K562 (cell line): ENCODE results near the gene EVA1B. TPM values are rescaled to one million over a fixed set of nuclear protein-coding genes. Genes with fewer than 3 reads are reported as not detected.

Experiments used
- ATAC-seq: fragments of 200-7000 bp; cut with Tn5 transposase; 3 replicates; pipeline ENCODE4 v1.9.1; 2020; ENCODE audit warnings: moderate library complexity
- BruUV-seq: library from RNA; stranded (reverse); fragments of 400-500 nt; replicated peaks from 2 replicates; lab custom pipeline; 2021; lab: Mats Ljungman, UMichigan
- CTCF ChIA-PET: fragments of 300-600 bp; formaldehyde crosslinking; extraction: SDS; loops from one replicate; lab custom pipeline; 2021; ENCODE audit warnings: low intra/inter-chr PET ratio; lab: Yijun Ruan, JAX
- POLR2A ChIA-PET: fragments of 300-600, 350-650 bp; sonication (Branson Sonifier 250); formaldehyde crosslinking; extraction: SDS; loops from one replicate; lab custom pipeline; 2021; ENCODE audit warnings: antibody characterized with exemption, inconsistent platforms; lab: Yijun Ruan, JAX
- DNase-seq, 4 experiments: peaks; one replicate each; pipeline versions ENCODE4 v3.0.0 to v3.0.0-alpha.2; 2011 to 2018; ENCODE audit warnings: low spot score in 3 of 4, mixed read lengths in 3 of 4; ENCODE audit errors: extremely low read depth in 1 of 4
- FAIRE-seq: peaks from 2 replicates; lab custom pipeline; 2011; peaks lifted over from hg19 to GRCh38; lab: Jason Lieb, UNC
- H2AFZ ChIP-seq: 2 replicates; pipeline ENCODE4 v1.6.0; 2011; ENCODE audit warnings: low read depth, low read length, control low read depth, inconsistent platforms
- H3K27ac ChIP-seq: fragments of 200-600 bp; 3 replicates; pipeline ENCODE4 v1.8.0; 2011; ENCODE audit warnings: low read depth, mild to moderate bottlenecking, control low read depth, inconsistent platforms, low read length, moderate library complexity, mixed read lengths; ENCODE audit errors: extremely low read depth
- H3K27me3 ChIP-seq, 2 experiments: fragments of 300-600 bp in 1 of 2; 2 replicates in 1 of 2; 3 replicates in 1 of 2; pipeline versions ENCODE4 v1.6.0 to v1.8.0; 2011; ENCODE audit warnings: inconsistent platforms in 2 of 2, low read length in 2 of 2, mild to moderate bottlenecking in 1 of 2, mixed read lengths in 1 of 2, moderate library complexity in 1 of 2; ENCODE audit not compliant: control insufficient read depth in 2 of 2, insufficient read depth in 2 of 2
- H3K36me3 ChIP-seq: fragments of 300-600 bp; 3 replicates; pipeline ENCODE4 v1.8.0; 2011; ENCODE audit warnings: mild to moderate bottlenecking, low read length, inconsistent platforms; ENCODE audit not compliant: control insufficient read depth, insufficient read depth
- H3K4me1 ChIP-seq, 2 experiments: fragments of 200-600 bp in 1 of 2; replicated peaks in 1 of 2; 2 replicates in 1 of 2; 3 replicates in 1 of 2; pipeline versions ENCODE4 v1.5.1 to v1.8.0; 2011; ENCODE audit warnings: inconsistent platforms in 2 of 2, low read length in 2 of 2, mild to moderate bottlenecking in 1 of 2, mixed read lengths in 1 of 2, moderate library complexity in 1 of 2; ENCODE audit not compliant: control insufficient read depth in 2 of 2, insufficient read depth in 2 of 2
- H3K4me2 ChIP-seq: 2 replicates; pipeline ENCODE4 v1.6.1; 2011; ENCODE audit warnings: low read length, control low read depth, inconsistent platforms, mixed read lengths; ENCODE audit not compliant: insufficient read depth
- H3K4me3 ChIP-seq: fragments of 200-600 bp; sonication (generic), shearing (Covaris generic); 2 replicates; pipeline ENCODE4 v1.5.1; 2016; ENCODE audit warnings: control low read depth, inconsistent platforms
- H3K79me2 ChIP-seq: fragments of 200-600 bp; 3 replicates; pipeline ENCODE4 v1.8.0; 2011; ENCODE audit warnings: low read length, inconsistent platforms; ENCODE audit not compliant: control insufficient read depth, insufficient read depth
- H3K9ac ChIP-seq, 2 experiments: 2 replicates each; pipeline versions ENCODE4 v1.6.0 to v1.6.1; 2011; ENCODE audit warnings: low read depth in 2 of 2, low read length in 2 of 2, control low read depth in 1 of 2, inconsistent platforms in 1 of 2, mild to moderate bottlenecking in 1 of 2, mixed read lengths in 1 of 2; ENCODE audit not compliant: insufficient read depth in 1 of 2
- H3K9me1 ChIP-seq: one replicate; pipeline ENCODE4 v1.6.0; 2011; ENCODE audit warnings: inconsistent platforms, mild to moderate bottlenecking, low read length, moderate library complexity; ENCODE audit not compliant: control insufficient read depth, insufficient read depth
- H3K9me3 ChIP-seq: replicated peaks from 2 replicates; pipeline ENCODE4 v1.5.1; 2011; ENCODE audit warnings: low read depth, low read length, inconsistent platforms; ENCODE audit not compliant: control insufficient read depth, insufficient read depth
- H4K20me1 ChIP-seq: replicated peaks from 2 replicates; pipeline ENCODE4 v1.6.1; 2011; ENCODE audit warnings: low read length, inconsistent platforms, mixed read lengths; ENCODE audit not compliant: control insufficient read depth, insufficient read depth
- BRF2 ChIP-seq: IDR thresholded peaks from 3 replicates; pipeline ENCODE4 v1.6.1; 2011; ENCODE audit warnings: borderline replicate concordance, mild to moderate bottlenecking; ENCODE audit not compliant: insufficient read length, insufficient read depth
- KLF16 ChIP-seq: IDR thresholded peaks from 2 replicates; pipeline ENCODE4 v1.6.1; 2016; ENCODE audit warnings: antibody characterized with exemption
- MAFF ChIP-seq: IDR thresholded peaks from 2 replicates; pipeline ENCODE4 v1.6.1; 2012; ENCODE audit warnings: low read length, improper control_type of control experiment
- MEIS2 ChIP-seq: fragments of 450-650 bp; IDR thresholded peaks from 2 replicates; pipeline ENCODE4 v1.6.1; 2014; ENCODE audit warnings: mild to moderate bottlenecking; ENCODE audit not compliant: partially characterized antibody
- NCOA6 ChIP-seq: fragments of 450-650 bp; IDR thresholded peaks from 2 replicates; pipeline ENCODE4 v1.6.1; 2017; ENCODE audit warnings: mild to moderate bottlenecking
- PML ChIP-seq: IDR thresholded peaks from 2 replicates; pipeline ENCODE4 v1.6.1; 2012; ENCODE audit warnings: low read length, inconsistent platforms
- RBM39 ChIP-seq: fragments of 200-400 bp; formaldehyde crosslinking; optimal IDR thresholded peaks from 2 replicates; pipeline ENCODE3; 2018; ENCODE audit warnings: low read depth, low read length
- SMAD1 ChIP-seq: fragments of 150-350 bp; IDR thresholded peaks from 2 replicates; pipeline ENCODE4 v1.6.1; 2014; ENCODE audit warnings: low read length, low read depth; ENCODE audit not compliant: partially characterized antibody
- SMARCA5 ChIP-seq: fragments of 450-650 bp; IDR thresholded peaks from 2 replicates; pipeline ENCODE4 v1.6.1; 2016
- TFAM ChIP-seq: fragments of 250-450 bp; sonication (Bioruptor Pico); conservative IDR thresholded peaks from 2 replicates; pipeline ENCODE4 v1.5.0; 2021; ENCODE audit warnings: mild to moderate bottlenecking, moderate library complexity
- ZNF347 ChIP-seq: fragments of 450-650 bp; formaldehyde crosslinking; IDR thresholded peaks from 2 replicates; pipeline ENCODE4 v1.4.0; 2020; ENCODE audit warnings: low read depth, mild to moderate bottlenecking, moderate library complexity
- WGBS: fragments of 100-300 bp; shearing (Covaris generic); methylation state at CpG from one replicate; pipeline ENCODE4 v1.1.6; 2016; ENCODE audit warnings: low coverage, mixed read lengths; ENCODE audit not compliant: insufficient coverage; ENCODE audit errors: missing lambda C conversion rate; 5-methylcytosine and 5-hydroxymethylcytosine counted together
- in situ Hi-C: fragments of 300-500 bp; cut with MboI; formaldehyde crosslinking; loops from 4 replicates; pipeline ENCODE4 v1.15.0; 2018; ENCODE audit warnings: inconsistent platforms, mixed read lengths
- intact Hi-C: fragments of 100-400 bp; cut with micrococcal nuclease; formaldehyde crosslinking; loops from 2 replicates; pipeline ENCODE4 v1.14.2; 2022
- polyA plus RNA-seq, 8 experiments: library from polyadenylated mRNA; depleted of rRNA in 4 of 8; stranded (reverse) in 5 of 8; unstranded in 3 of 8; fragments of >200 nt; fragmentation: Nextera tagmentation in 2 of 8; fragmentation: Illumina TruSeq in 1 of 8; extraction: Ambion mirVana in 2 of 8; extraction: Trizol in 1 of 8; gene quantifications; 2 replicates each; pipeline versions ENCODE4 v1.2.1 to v1.2.3, GENCODE V29; 2011 to 2014; ENCODE audit warnings: inconsistent platforms in 1 of 8, missing spikeins in 1 of 8
- total RNA-seq, 7 experiments: library from RNA; depleted of rRNA in 6 of 7; stranded (reverse); fragments of >200 nt in 6 of 7; fragmentation: Illumina TruSeq in 2 of 7; extraction: Trizol in 2 of 7; gene quantifications; 2 replicates each; pipeline versions ENCODE4 v1.2.1 to v1.2.3, GENCODE V29; 2011 to 2021; ENCODE audit warnings: low replicate concordance in 1 of 7
- TF ChIP-seq, protein P1 (sequence below), 2 experiments: fragments of 450-650 bp in 1 of 2; sonication (generic) in 1 of 2; formaldehyde crosslinking in 1 of 2; IDR thresholded peaks; 2 replicates each; pipeline versions ENCODE4 v1.7.1 to v1.9.0; 2016 to 2022; ENCODE audit warnings: inconsistent platforms in 1 of 2, mild to moderate bottlenecking in 1 of 2, missing genetic modification reagents in 1 of 2

The EVA1B gene
- total and polyA plus RNA-seq, 9 of the 15 experiments (the other 6 are each of a cell fraction or from before 2014, with no cell fraction given) = 0.08 to 65.7 (median 2.4) TPM

DNA sequence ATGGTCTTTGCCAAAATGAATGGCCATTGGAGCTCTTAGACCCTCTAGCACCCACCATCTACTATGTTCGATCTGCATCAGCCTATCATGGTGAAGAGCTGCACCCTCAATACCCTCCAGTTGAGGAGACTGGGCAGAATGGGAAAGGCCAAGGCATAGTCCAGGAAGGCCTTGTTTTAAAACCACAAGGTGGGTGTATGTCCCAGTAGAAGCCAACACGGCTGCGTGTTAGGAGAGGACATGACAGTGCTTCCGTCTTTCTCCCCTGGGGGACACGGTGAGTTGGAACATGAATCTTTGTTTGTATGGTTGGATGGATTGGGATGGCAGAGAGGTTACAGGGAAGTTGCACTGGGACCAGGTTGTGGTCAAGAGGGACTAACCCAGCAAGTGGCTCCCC is 35.9 kb downstream of the EVA1B start:
- TF ChIP-seq PML = no peak
- TF ChIP-seq BRF2 = no peak
- TF ChIP-seq, protein P1, sequence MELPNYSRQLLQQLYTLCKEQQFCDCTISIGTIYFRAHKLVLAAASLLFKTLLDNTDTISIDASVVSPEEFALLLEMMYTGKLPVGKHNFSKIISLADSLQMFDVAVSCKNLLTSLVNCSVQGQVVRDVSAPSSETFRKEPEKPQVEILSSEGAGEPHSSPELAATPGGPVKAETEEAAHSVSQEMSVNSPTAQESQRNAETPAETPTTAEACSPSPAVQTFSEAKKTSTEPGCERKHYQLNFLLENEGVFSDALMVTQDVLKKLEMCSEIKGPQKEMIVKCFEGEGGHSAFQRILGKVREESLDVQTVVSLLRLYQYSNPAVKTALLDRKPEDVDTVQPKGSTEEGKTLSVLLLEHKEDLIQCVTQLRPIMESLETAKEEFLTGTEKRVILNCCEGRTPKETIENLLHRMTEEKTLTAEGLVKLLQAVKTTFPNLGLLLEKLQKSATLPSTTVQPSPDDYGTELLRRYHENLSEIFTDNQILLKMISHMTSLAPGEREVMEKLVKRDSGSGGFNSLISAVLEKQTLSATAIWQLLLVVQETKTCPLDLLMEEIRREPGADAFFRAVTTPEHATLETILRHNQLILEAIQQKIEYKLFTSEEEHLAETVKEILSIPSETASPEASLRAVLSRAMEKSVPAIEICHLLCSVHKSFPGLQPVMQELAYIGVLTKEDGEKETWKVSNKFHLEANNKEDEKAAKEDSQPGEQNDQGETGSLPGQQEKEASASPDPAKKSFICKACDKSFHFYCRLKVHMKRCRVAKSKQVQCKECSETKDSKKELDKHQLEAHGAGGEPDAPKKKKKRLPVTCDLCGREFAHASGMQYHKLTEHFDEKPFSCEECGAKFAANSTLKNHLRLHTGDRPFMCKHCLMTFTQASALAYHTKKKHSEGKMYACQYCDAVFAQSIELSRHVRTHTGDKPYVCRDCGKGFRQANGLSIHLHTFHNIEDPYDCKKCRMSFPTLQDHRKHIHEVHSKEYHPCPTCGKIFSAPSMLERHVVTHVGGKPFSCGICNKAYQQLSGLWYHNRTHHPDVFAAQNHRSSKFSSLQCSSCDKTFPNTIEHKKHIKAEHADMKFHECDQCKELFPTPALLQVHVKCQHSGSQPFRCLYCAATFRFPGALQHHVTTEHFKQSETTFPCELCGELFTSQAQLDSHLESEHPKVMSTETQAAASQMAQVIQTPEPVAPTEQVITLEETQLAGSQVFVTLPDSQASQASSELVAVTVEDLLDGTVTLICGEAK (IDR thresholded peaks at IDR 0.05) = no peak
- TF ChIP-seq, protein P1 (CRISPR knock-in tag; IDR thresholded peaks at IDR 0.05) = no peak
- no peak for TF ChIP-seq SMARCA5
- TF ChIP-seq MAFF = no peak
- TF ChIP-seq MEIS2 = no peak
- TF ChIP-seq TFAM (CRISPR knock-in tag) = no peak
- no peak for TF ChIP-seq NCOA6
- TF ChIP-seq ZNF347 (CRISPR knock-in tag) = no peak
- TF ChIP-seq RBM39 = no peak
- no peak for TF ChIP-seq KLF16
- TF ChIP-seq SMAD1 = no peak
- TF ChIP-seq, all 486 proteins: peak for 0
- intact Hi-C loops (loop anchor here (5.0 kb wide), 1 partner anchor 135 kb away; no protein-coding TSS in a partner anchor), in situ Hi-C loops (loop anchor here (5.0 kb wide), 2 partner anchors 135 to 185 kb away; no protein-coding TSS in a partner anchor)
- peaks cover 33% of the 10 kb centered on the region for H3K79me2 ChIP-seq
- H3K9ac ChIP-seq = no peak overlapping the region; a peak in 1 of 4 replicates
- DNase-seq (no peak), FAIRE-seq (no peak), ATAC-seq (no peak)
- H3K27me3 ChIP-seq = no peaks in the 10 kb centered on the region
- no peak overlapping the region for H3K4me3 ChIP-seq
- no peak overlapping the region for H2AFZ ChIP-seq
- H3K4me2 ChIP-seq = no peak overlapping the region
- peaks cover 98% of the 10 kb centered on the region for H3K36me3 ChIP-seq
- H4K20me1 ChIP-seq = no peaks in the 10 kb centered on the region
- ChIA-PET CTCF (interaction anchor here (0.9 to 6.0 kb wide), 2 partner anchors 79 to 187 kb away, joined by 3 to 98 read pairs; no protein-coding TSS in a partner anchor), POLR2A (interaction anchor here (1.0 to 1.4 kb wide), 2 partner anchors 13 to 127 kb away, joined by 3 to 5 read pairs; no protein-coding TSS in a partner anchor)
- no peaks in the 10 kb centered on the region for H3K9me1 ChIP-seq
- H3K27ac ChIP-seq = no peak overlapping the region
- no TSS peak for BruUV-seq
- H3K4me1 ChIP-seq = no peaks in the 10 kb centered on the region
- no peaks in the 10 kb centered on the region for H3K9me3 ChIP-seq
- WGBS = 90% methylated on average over 5 of the region's 5 CpGs
